HK-2 (cell line): ENCODE data around the gene SLC1A1.
A peak's percentile ranks its signal among the peaks of the same experiment; 100 is the strongest.

Experiments
- DNase-seq: peaks from one replicate; pipeline ENCODE4 v3.0.0-alpha.2; 2018; ENCODE audit not compliant: unreplicated experiment

SLC1A1 gene

GRCh38 chr9:4489919-4490704 is at the start of gene SLC1A1:
TSS of gene SLC1A1 (plus strand) at chr9:4490468. CDS start at chr9:4490680, 212 bp downstream.
- DNase-seq, result peak; percentile 49

DNA sequence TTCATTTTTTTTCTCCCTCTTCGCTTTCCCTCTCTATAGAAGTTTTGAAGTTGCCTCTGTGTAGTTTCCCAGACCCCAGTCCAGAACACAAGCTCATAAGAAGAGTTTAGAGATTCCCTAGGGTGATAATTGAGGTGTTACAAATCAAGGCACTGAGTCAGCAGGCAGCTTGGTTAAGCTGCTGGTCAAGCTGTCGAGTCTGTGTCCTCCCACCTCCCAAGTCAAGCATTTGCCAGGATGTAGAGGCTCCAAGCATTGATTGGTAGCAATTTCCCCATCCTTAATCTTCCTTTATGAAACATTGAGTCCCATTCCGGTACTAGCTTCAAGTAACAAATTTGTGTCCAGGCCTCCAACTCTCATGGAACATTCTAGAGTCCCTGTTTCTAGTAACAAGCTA is 47.5 kb upstream of the SLC1A1 start:
- DNase-seq, result no peak

DNA sequence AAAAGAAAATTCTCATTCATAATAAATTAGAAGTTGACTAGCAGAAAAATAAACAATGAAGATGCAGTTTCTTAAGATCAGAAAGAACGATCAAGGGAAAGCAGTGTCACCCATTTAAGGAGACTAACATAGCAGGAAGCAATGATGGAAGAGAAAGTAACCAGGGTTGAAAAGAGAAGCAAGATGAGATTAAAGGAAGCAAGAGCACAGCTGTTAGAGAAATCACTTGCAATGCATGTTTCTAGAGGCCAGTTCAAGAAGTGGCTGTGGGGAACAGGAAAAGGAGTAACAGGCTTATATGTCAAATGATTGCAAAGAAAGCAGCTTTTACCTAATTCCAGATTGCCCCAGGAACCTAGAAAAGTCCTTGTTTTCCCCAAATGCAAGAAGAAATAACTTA is 46.8 kb upstream of the SLC1A1 start:
- no peak for DNase-seq

GRCh38 chr9:4461437-4461836 is 28.8 kb upstream of the SLC1A1 start:
- DNase-seq, result no peak

DNA sequence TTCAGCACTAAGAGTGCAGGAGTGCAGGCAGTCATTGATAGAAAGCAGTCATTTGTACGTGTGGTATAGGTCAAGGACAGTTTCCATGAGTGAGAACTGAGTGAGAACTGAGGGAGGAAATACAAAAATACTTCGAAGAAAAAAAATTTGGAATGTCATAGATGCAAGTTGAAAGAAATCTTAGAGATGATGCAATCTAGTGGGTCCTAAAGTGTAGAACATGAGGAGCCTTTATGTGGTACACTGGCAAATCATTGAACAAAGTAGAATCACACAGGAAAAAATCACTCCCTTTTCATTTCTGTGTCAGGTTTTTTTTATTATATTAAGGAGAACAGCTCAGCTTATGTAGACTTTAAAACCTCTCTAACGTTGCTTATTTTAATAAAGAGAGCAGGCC is 26.4 kb upstream of the SLC1A1 start:
- no peak for DNase-seq

GRCh38 chr9:4464911-4465513 is 25.3 kb upstream of the SLC1A1 start:
- DNase-seq, result no peak

- DNase-seq, result no peak
Measured at GRCh38 chr9:4465910-4466309, 24.4 kb upstream of the SLC1A1 start.

DNA sequence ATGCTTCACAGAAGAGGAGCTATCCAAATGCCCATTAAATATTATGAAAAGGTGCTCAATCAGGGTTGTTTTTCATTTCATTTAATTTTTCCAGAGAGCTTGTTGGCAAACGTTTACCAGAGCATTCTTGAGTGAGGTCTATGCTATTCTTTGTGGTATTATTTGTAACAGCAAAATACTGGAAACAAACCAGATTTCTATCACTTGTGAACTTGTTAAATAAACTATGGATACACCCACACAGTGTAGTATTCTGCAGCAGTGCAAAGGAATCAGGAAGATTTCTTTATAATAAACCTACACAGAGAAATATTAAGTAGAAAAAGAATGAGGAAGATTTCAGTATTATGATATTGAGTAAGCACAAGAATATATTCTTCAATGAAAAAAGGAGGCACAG is 15.0 kb upstream of the SLC1A1 start:
- no peak for DNase-seq

GRCh38 chr9:4486176-4486575 is 4.1 kb upstream of the SLC1A1 start:
- no peak for DNase-seq

- DNase-seq, result no peak
Measured at GRCh38 chr9:4489562-4489918, 728 bp upstream of the SLC1A1 start.

GRCh38 chr9:4490705-4491625 is 697 bp downstream of the SLC1A1 start:
- DNase-seq, result no peak

DNA sequence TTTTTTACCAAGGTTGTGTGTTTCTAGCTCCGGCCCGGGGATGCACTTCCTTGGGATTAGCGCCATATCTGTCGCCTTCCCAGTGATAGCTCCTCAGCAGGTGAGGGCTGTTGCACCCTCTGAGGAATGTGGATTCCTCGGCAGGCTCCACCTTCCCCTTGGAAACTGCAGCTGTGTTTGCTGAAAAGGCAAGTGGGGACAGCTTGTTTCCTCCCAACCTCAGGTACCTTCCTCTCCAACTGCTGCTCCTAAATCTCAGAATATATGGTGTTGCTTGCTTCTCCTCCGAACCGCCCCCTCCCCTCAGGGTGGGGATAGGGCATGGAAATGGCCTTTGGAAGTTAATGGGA is 1.3 kb downstream of the SLC1A1 start:
- DNase-seq, result no peak

GRCh38 chr9:4494332-4494731 is 4.1 kb downstream of the SLC1A1 start:
- no peak for DNase-seq

GRCh38 chr9:4494806-4495205 is 4.5 kb downstream of the SLC1A1 start:
- DNase-seq, result no peak

DNA sequence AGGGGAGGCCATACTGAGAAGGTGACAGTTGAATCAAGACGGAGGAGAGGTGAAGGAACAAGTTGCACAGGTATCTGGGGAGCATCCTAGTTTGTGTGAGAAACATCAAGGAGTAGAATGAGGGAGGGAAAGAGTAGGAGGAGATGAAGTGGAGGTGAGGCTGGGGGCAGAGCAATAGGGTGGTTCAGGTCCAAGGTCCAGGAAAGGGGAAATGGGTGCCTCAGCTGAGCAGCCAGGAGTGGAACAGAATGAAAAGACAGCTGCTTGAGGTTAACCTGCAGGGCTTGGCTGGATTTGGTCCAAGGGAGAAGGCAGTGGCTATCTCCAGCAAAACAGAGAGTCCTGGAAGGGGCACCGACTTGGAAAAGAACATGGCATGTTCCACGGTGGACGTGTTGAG is 5.3 kb downstream of the SLC1A1 start:
- no peak for DNase-seq

GRCh38 chr9:4496497-4496896 is 6.2 kb downstream of the SLC1A1 start:
- no peak for DNase-seq

DNA sequence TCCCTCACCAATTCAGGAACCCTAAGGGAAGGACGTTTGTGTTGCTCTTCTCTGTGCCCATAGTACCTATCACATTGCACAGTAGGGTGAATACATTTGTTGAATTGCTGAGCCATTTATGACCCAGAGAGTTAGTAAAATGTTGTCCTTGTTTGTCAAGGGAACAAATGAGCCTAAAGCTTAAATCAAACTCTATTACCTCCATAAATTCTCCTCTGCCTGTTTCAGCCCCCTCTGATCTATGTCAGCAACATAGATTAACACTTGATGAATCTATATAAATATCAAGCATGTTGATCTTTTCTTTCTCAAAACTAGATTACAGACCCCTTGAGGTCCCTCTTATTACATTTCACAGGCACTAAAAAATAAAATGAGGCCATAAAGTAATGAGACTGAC is 7.1 kb downstream of the SLC1A1 start:
- DNase-seq, result no peak

GRCh38 chr9:4497855-4498254 is 7.6 kb downstream of the SLC1A1 start:
- DNase-seq, result no peak

DNA sequence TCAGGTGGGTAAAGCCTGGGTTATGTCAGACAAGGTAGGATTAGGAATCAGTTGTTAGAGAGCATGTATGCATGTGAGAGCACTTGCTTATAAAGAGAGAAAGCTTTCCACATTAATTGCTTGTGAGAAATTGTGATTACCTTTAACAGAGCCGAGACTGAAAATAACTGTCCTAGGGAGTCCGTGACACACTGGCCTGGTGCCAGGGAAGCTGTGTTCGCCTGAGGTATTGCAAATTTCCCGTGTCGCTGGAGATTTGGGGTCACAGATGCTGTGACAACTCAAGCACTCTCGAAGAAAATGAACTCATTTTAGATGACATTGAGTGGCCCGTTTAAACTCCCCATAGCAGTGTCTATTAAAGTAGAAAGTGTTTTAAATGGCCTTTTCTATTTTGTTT is 9.6 kb downstream of the SLC1A1 start:
- no peak for DNase-seq

DNA sequence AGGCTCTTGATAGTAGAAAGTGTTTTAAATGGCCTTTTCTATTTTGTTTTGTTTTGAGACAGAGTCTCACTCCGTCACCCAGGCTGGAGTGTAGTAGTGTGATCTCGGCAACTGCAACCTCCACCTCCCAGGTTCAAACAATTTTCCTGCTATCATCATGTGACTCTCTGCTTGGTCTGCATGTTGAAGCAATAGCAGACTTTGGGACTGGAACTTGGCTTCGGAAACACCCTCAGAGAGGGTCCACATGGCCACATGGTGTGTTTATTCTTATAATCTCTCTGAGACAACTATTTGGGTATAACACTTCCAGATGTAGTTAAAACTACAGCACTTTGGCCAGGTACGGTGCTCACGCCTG is 10.9 kb downstream of the SLC1A1 start:
- DNase-seq, result no peak

GRCh38 chr9:4502444-4502843 is 12.2 kb downstream of the SLC1A1 start:
- no peak for DNase-seq

GRCh38 chr9:4503103-4503502 is 12.8 kb downstream of the SLC1A1 start:
- DNase-seq, result no peak

DNA sequence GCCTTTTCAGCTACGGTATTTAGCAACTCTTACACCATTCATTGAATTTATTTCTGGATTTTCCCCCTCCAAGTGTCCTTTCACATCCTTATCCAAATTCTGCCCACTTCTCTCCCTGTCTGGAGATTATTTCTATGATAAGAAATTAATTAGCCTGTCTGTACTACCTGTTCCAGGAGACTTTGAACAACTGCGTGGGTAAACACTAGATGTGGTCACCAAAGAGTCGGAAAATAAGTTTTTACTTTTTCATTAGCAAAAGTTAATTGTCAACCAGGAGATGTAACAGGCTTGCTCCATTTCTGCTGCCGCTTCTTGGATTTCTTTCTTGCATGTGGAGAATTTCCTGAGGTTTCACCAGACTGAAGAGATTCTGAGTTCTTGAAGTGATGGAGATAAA is 14.0 kb downstream of the SLC1A1 start:
- no peak for DNase-seq
